Measurements from ENCODE around the gene MET. TPM values are rescaled to one million over a fixed set of nuclear protein-coding genes. Genes with fewer than 3 reads are reported as not detected.

MET gene
- total and polyA plus RNA-seq, 10 of the 15 experiments (the other 5 are each of a cell fraction or from before 2014, with no cell fraction given): 0.01 to 0.21 TPM; not detected in 8

DNA sequence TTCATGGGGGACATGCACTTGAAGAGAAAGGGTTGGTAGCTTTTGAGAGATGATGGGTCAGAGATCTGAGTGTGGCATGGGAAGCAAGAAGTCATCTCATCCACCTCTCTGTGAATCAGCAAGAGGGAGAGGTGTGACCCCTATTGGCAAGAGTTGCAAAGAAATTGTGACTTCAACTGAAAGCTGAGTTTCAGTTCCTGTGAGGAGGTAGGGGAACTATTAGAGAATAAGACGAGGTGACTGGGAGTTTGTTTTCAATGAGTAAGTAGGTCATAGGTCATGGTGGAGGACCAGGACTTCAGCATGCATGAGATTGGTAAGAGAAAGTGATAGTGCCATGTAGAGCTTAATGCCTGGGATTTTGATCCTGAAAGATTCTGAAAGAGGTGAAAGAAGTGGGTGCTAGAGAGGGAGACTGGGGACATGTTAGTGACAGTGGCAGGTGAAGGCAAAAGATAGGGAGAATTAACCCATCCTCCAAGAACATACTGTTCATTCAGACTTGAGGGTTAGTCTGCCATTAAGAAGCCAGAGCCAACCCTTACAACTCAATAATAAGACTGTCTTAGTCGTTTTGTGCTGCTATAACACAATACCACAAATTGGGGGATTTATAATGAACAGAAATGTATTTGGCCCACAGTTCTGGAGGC, 114.9 kb downstream of the MET start:
- H3K4me1 ChIP-seq (ENCODE audit: control insufficient read depth, insufficient read depth, low read length): peaks cover 6% of the 10 kb centered on the region; the same call in 1 of the 2 replicates
- no peaks in the 10 kb centered on the region for H3K79me2 ChIP-seq (ENCODE audit: control insufficient read depth, insufficient read depth, low read length)
- H3K4me2 ChIP-seq (ENCODE audit: control insufficient read depth, insufficient read depth): no peak overlapping the region
- in situ Hi-C loops (cut with MboI): loop anchor here (10.0 kb wide), 1 partner anchor 522 kb away; no protein-coding TSS in a partner anchor
- WGBS (ENCODE audit: insufficient coverage, insufficient replicate concordance, low lambda C conversion rate, missing lambda C conversion rate): 11% methylated on average over 2 of the region's 2 CpGs
- peak; percentile 99 for ATAC-seq
- no peak overlapping the region for H2AFZ ChIP-seq (ENCODE audit: control insufficient read depth, low read depth, low read length)
- intact Hi-C loops (cut with micrococcal nuclease; ENCODE audit: unreplicated experiment): loop anchor here (2.0 to 5.0 kb wide), 3 partner anchors 105 to 528 kb away; no protein-coding TSS in a partner anchor
- peak; percentile 58 for DNase-seq (ENCODE audit: low read depth, low spot score)
- no peak overlapping the region for H3K4me3 ChIP-seq
- H3K9ac ChIP-seq (ENCODE audit: control insufficient read depth, insufficient read depth, low read length): no peak overlapping the region
- H3K27ac ChIP-seq (ENCODE audit: control insufficient read depth, insufficient read depth): no peak overlapping the region
- no peaks in the 10 kb centered on the region for H4K20me1 ChIP-seq (ENCODE audit: control insufficient read depth, insufficient read depth)
- POLR2A ChIA-PET: interaction anchor here (0.6 kb wide), 1 partner anchor 1101 kb away, joined by 12 read pairs; no protein-coding TSS in a partner anchor
- no peaks in the 10 kb centered on the region; a peak in 1 of 4 replicates for H3K27me3 ChIP-seq (replicated peaks in 1 of 2; ENCODE audit: control insufficient read depth in 2 of 2, insufficient read depth in 2 of 2, low read length in 1 of 2)
- FAIRE-seq: peak; percentile 95
- H3K36me3 ChIP-seq (ENCODE audit: control insufficient read depth in 2 of 2, insufficient read depth in 2 of 2, low read length in 1 of 2): no peaks in the 10 kb centered on the region
- CTCF ChIA-PET: interaction anchor here (0.5 to 5.5 kb wide), 16 partner anchors 8 to 1920 kb away, joined by 3 to 106 read pairs (median 3); no protein-coding TSS in a partner anchor
- RAD21 ChIA-PET (ENCODE audit: unreplicated experiment): interaction anchor here (0.8 to 2.1 kb wide), 3 partner anchors 183 to 196 kb away, joined by 3 to 28 read pairs (median 3); no protein-coding TSS in a partner anchor
- BruUV-seq (replicated peaks): no TSS peak
- SMC1A ChIA-PET (ENCODE audit: uncharacterized antibody, unreplicated experiment): interaction anchor here (1.0 to 2.9 kb wide), 3 partner anchors 131 to 528 kb away, joined by 3 to 26 read pairs (median 4); no protein-coding TSS in a partner anchor
- H3K9me3 ChIP-seq (replicated peaks; ENCODE audit: control insufficient read depth, insufficient read depth, low read length): no peaks in the 10 kb centered on the region
- TF ChIP-seq HDAC6 (IDR thresholded peaks at IDR 0.05; ENCODE audit: unreplicated experiment): no peak
- TF ChIP-seq CBX5 (IDR thresholded peaks at IDR 0.05; ENCODE audit: low read depth): 0 out of 2 replicates have a peak, but pooled peaks have one; percentile 36
- no peak for TF ChIP-seq MEF2B (IDR thresholded peaks at IDR 0.05; ENCODE audit: partially characterized antibody, poor library complexity, severe bottlenecking)
- no peak for TF ChIP-seq SIN3A (IDR thresholded peaks at IDR 0.05; ENCODE audit: low read depth, low read length)
- TF ChIP-seq, protein P1, sequence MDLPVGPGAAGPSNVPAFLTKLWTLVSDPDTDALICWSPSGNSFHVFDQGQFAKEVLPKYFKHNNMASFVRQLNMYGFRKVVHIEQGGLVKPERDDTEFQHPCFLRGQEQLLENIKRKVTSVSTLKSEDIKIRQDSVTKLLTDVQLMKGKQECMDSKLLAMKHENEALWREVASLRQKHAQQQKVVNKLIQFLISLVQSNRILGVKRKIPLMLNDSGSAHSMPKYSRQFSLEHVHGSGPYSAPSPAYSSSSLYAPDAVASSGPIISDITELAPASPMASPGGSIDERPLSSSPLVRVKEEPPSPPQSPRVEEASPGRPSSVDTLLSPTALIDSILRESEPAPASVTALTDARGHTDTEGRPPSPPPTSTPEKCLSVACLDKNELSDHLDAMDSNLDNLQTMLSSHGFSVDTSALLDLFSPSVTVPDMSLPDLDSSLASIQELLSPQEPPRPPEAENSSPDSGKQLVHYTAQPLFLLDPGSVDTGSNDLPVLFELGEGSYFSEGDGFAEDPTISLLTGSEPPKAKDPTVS (IDR thresholded peaks at IDR 0.05; ENCODE audit: low read depth, low read length): no peak
- peak; percentile 47; the same call in 1 of the 2 replicates for TF ChIP-seq SMC3 (IDR thresholded peaks at IDR 0.05; ENCODE audit: borderline replicate concordance, low read length)
- peak in 1 of 2 experiments; percentile 30; a peak in 2 of 4 replicates for TF ChIP-seq IKZF2 (IDR thresholded peaks at IDR 0.05)
- no peak for TF ChIP-seq CHD1 (IDR thresholded peaks at IDR 0.05; ENCODE audit: low read depth, low read length)
- peak; percentile 80 for TF ChIP-seq NR2C1 (IDR thresholded peaks at IDR 0.05)
- TF ChIP-seq PBX3 (IDR thresholded peaks at IDR 0.05; ENCODE audit: insufficient replicate concordance, low read depth, low read length): peak; percentile 16
- peak; percentile 26; the same call in 1 of the 2 replicates for TF ChIP-seq IKZF1 (conservative IDR thresholded peaks at IDR 0.05)
- TF ChIP-seq SMAD5 (IDR thresholded peaks at IDR 0.05; ENCODE audit: low read depth): no peak
- peak; percentile 90 for TF ChIP-seq IRF4 (IDR thresholded peaks at IDR 0.05; ENCODE audit: low read depth, low read length)
- TF ChIP-seq MTA2 (IDR thresholded peaks at IDR 0.05; ENCODE audit: low read depth): peak; percentile 41
- peak; percentile 92 for TF ChIP-seq SPI1 (IDR thresholded peaks at IDR 0.05; ENCODE audit: borderline replicate concordance, insufficient read depth, low read depth, low read length)
- TF ChIP-seq ATF7 (IDR thresholded peaks at IDR 0.05; ENCODE audit: low read depth): peak; percentile 59; the same call in 1 of the 2 replicates
- TF ChIP-seq YBX1 (IDR thresholded peaks at IDR 0.05): no peak
- TF ChIP-seq HDGF (IDR thresholded peaks at IDR 0.05): 0 out of 2 replicates have a peak, but pooled peaks have one; percentile 53
- TF ChIP-seq WRNIP1 (IDR thresholded peaks at IDR 0.05; ENCODE audit: borderline replicate concordance, low read depth, low read length): no peak
- TF ChIP-seq HCFC1 (IDR thresholded peaks at IDR 0.05; ENCODE audit: low read length): no peak
- TF ChIP-seq NFYA (IDR thresholded peaks at IDR 0.05; ENCODE audit: borderline replicate concordance, low read depth, low read length): no peak
- TF ChIP-seq DPF2 (IDR thresholded peaks at IDR 0.05): 0 out of 2 replicates have a peak, but pooled peaks have one; percentile 25
- TF ChIP-seq RAD21 (IDR thresholded peaks at IDR 0.05; ENCODE audit: insufficient read depth, low read depth, low read length): peak; percentile 80
- peak; percentile 91 for TF ChIP-seq NR2F1 (conservative IDR thresholded peaks at IDR 0.05)
